Tibial nerve (tissue), 3 donors: ENCODE measurements around the gene ZNF322.
"Not testable (repeated sequence)": the region's sequence is repeated elsewhere in the genome, so short reads cannot be mapped to it uniquely, and the experiment has no call there.

ENCODE experiments used
- POLR2A ChIP-seq, 2 donors: fragments of 450-650 bp; IDR thresholded peaks; one replicate each; pipeline ENCODE4 v1.6.1; 2017; ENCODE audit warnings: antibody characterized with exemption in 2 of 2, mild to moderate bottlenecking in 2 of 2, moderate library complexity in 2 of 2
- TF ChIP-seq, protein P1 (sequence below), 5 experiments: fragments of 200-600 bp in 3 of 5; fragments of 450-650 bp in 2 of 5; sonication (generic) in 3 of 5; IDR thresholded peaks; one replicate each; pipeline ENCODE4 v1.5.1; 2016 to 2019; ENCODE audit warnings: antibody characterized with exemption in 5 of 5, mild to moderate bottlenecking in 3 of 5, moderate library complexity in 2 of 5

DNA sequence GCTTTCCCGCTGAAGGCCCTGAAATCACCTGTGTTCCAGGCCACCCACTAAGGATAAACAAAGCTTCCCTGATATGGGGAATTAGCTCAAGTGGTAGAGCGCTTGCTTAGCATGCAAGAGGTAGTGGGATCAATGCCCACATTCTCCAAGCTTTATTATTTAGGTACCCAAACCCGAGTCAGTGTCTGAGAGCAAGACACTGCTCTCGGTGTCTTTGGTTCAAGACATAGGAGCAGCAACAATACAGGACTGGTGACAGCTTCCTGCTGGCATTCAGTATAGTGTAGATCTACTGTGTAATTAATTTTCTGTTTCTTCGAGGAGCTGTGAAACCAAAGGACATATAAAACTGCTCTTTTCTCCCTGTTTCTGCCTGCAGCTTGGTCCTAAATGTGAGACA lies 13.7 kb upstream of the ZNF322 start:
- TF ChIP-seq POLR2A (IDR thresholded peaks at IDR 0.05) = not testable (repeated sequence)
- TF ChIP-seq, protein P1, sequence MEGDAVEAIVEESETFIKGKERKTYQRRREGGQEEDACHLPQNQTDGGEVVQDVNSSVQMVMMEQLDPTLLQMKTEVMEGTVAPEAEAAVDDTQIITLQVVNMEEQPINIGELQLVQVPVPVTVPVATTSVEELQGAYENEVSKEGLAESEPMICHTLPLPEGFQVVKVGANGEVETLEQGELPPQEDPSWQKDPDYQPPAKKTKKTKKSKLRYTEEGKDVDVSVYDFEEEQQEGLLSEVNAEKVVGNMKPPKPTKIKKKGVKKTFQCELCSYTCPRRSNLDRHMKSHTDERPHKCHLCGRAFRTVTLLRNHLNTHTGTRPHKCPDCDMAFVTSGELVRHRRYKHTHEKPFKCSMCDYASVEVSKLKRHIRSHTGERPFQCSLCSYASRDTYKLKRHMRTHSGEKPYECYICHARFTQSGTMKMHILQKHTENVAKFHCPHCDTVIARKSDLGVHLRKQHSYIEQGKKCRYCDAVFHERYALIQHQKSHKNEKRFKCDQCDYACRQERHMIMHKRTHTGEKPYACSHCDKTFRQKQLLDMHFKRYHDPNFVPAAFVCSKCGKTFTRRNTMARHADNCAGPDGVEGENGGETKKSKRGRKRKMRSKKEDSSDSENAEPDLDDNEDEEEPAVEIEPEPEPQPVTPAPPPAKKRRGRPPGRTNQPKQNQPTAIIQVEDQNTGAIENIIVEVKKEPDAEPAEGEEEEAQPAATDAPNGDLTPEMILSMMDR (IDR thresholded peaks at IDR 0.05) = not testable (repeated sequence)
